ENCODE data around the gene AP2B1.

GRCh38 chr17:35701491-35701890 is 114.4 kb downstream of the AP2B1 start:
- TF ChIP-seq CTCF (IDR thresholded peaks at IDR 0.05 in 8 of 11, conservative IDR thresholded peaks at IDR 0.05 in 3 of 11), result no peak
- no peak for TF ChIP-seq POLR2A (IDR thresholded peaks at IDR 0.05)
- no peak for TF ChIP-seq POLR2AphosphoS5 (IDR thresholded peaks at IDR 0.05)

Data from spleen (tissue), 7 donors.